Dedifferentiated amniotic fluid mesenchymal stem cell (primary cell): ENCODE results near the gene CDA.

Experiments
- DNase-seq: peaks from one replicate; pipeline ENCODE4 v3.0.0-alpha.2; 2016; ENCODE audit errors: extremely low spot score

The CDA gene

DNA sequence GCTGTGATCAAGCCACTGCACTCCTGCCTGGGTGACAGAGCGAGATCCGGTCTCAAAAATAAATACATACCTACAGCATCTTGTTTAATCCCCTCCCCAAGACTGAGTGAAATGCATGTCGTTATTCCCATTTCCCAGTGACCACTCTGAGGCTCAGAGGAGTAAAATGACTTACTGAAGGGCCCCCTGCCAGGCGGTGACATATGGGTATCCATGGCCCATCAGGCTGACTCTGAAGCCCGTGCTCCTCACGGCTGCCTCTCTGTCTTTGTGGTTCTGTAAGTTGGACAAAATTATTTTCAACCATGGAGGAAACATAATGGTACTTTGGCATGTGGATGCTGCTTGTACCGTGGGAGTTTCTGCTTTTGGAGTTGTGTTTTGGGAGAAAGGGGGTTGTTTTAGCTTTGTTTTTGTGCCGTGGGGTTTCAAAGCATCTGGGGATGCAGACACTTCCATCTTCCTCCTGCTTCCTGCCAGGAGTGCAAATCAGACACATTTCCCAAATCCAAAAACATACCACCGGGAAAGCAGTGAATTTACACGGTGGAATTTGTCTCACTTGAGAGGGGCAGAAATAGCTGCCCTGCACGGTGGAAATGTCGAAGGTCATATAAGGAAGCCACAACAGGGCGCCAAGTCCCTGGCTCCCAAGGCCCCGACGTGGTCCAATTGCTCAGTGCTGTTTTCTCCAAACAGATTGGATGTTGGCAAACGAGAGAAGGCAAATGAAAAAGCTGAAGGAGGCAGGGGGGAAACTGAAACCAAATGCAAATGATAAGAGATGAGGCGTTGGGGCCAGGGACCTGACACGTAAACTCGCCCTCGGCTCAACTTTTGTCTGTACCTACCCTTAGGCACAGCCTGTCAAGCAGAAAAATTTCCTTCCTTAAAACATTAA lies 27.3 kb downstream of the CDA start:
- DNase-seq, result no peak

GRCh38 chr1:20616847-20617487 lies 28.1 kb downstream of the CDA start:
- DNase-seq, result no peak

DNA sequence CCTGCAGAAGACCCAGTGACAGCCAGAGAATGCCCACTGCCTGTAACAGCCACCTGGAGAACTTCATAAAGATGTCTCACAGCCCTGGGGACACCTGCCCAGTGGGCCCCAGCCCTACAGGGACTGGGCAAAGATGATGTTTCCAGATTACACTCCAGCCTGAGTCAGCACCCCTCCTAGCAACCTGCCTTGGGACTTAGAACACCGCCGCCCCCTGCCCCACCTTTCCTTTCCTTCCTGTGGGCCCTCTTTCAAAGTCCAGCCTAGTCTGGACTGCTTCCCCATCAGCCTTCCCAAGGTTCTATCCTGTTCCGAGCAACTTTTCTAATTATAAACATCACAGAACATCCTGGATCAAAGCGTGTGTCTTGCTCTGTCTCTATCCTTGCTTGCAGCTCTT lies 29.7 kb downstream of the CDA start:
- DNase-seq, result no peak

GRCh38 chr1:20619999-20620398 lies 31.1 kb downstream of the CDA start:
- no peak for DNase-seq

DNA sequence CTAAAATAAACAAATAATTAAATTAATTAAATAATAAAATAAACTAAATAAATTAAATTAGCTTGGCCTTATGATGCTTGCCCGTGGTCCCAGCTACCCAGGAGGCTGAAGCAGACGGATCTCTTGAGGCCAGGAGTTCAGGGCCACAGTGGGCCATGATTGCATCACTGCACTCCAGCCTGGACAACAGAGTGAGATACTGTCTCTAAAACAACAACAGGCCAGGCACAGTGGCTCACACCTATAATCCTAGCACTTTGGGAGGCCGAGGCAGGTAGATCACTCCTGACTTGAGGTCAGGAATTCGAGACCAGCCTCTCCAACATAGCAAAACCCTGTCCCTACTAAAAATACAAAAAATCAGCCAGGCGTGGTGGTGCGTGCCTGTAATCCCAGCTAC lies 32.1 kb downstream of the CDA start:
- no peak for DNase-seq

- no peak for DNase-seq
These were observed 35.8 kb downstream of the CDA start for GRCh38 chr1:20624709-20625108.

- no peak for DNase-seq
These were observed 36.5 kb downstream of the CDA start for GRCh38 chr1:20625176-20626097.

- DNase-seq, result no peak
These were observed 37.2 kb downstream of the CDA start for GRCh38 chr1:20626098-20626427.

DNA sequence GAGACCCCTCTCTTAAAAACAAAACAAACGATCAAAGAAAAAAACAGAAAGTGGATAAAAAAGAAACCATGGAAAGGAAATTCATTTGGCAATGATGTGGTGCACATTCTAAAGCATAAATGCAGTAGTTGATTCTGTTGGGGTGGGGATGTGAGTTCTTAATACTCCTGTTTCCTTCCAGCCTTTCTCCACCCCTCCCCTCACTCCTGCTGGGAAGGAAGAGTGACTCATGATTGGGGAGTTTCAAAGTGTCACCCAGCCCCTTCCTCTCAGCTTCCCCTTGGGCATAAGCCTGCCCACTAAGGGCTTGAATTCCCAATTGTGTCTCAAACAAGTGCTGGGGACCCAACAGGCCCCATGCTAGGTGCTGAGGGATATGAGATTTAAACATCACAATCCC lies 37.6 kb downstream of the CDA start:
- DNase-seq, result no peak

GRCh38 chr1:20630729-20631128 lies 41.8 kb downstream of the CDA start:
- no peak for DNase-seq

DNA sequence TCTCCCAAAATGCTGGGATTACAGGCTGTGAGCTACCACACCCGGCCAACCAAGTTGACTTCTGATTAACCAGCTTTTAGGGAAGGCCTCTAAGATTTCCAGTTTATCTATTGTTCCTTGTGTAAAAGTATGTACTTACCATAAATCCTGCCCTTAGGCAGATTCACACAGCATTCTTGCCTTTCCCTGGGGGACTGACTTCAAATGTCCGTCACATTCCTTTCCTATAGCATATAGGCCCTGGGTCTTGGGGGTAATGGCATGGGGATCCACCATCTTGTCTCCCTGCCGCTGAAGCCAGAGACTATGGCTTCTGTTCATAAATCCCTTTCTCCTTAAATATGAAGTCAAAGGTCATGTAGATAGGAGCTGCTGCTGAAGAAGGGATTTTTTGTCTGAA lies 43.5 kb downstream of the CDA start:
- no peak for DNase-seq

- peak; percentile 31 for DNase-seq
These were observed 44.5 kb downstream of the CDA start, which contains the start of gene PINK1 for GRCh38 chr1:20633190-20634064. PINK1 (plus strand) TSS chr1:20633458; CDS start chr1:20633549, 91 bp downstream.

DNA sequence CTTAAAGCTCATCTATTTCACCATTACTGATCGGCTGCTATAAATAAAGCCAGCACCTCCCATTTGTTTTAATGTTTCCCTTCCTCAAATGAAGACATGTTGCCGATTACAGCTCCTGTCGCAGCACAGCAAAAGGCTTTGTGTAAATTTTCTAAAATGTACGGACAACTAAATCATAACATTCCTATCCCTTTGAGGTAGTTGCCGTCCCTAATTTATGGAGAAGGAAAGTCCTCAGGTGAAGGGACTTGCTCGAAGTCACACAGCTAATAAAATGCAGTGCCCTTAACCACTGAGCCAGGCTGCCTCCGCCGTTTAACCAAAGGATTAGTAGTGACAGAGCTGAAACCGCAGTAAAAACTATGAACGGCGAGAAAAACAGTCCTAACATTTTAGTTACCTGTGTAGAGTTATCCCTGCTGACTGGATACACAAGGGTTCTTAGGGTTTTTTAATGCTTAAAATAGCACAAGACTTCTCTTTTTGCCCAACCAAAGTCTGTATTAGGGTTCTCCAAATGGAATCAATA lies 45.2 kb downstream of the CDA start:
- DNase-seq, result no peak

DNA sequence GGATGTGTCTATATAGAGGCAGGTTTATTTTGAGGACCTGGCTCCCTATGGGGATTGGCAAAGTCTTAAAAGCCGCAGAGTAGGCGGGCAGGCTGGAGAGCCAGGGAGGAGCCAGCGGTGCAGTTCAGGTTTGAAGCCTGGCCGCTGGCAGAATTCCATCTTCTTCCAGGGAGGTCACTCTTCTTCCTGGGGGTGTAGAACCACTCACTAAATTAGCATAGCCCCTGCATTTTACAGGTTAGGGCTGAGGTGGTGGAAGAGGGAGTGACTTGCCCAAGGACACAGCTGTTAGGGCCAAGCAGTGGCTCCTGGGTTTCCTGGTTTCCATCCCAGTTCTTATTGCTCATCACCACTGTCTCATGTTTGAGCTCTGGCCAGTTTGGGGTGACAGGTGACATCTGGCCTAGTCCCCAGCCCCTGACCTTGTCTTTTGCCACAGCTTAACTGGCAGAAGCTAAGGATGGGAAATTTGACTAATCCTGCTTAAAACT lies 45.7 kb downstream of the CDA start:
- no peak for DNase-seq

- DNase-seq, result no peak
These were observed 48.0 kb downstream of the CDA start for GRCh38 chr1:20636785-20637347.

DNA sequence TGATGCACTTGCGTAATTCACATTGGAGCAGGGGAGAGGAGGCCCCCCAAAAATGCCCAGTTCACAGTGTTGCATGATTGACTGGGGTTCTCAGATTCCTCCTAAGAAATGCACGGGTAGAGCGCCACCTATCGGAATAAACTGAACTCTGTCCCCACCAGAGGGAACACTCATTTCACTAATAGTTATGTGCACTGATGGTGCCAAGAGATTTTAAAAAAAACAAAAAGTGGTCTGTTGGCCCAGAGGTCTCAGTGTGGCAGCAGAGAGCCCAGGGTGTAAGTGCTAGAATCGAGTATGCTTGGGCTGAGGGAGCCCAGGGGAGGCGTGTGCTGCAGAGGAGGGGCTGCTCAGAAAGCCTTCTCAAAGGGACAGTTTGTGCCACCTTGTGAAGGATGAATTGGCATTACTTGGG lies 51.3 kb downstream of the CDA start:
- DNase-seq, result peak; percentile 39

- DNase-seq, result no peak
These were observed 53.1 kb downstream of the CDA start for GRCh38 chr1:20641975-20642374.

DNA sequence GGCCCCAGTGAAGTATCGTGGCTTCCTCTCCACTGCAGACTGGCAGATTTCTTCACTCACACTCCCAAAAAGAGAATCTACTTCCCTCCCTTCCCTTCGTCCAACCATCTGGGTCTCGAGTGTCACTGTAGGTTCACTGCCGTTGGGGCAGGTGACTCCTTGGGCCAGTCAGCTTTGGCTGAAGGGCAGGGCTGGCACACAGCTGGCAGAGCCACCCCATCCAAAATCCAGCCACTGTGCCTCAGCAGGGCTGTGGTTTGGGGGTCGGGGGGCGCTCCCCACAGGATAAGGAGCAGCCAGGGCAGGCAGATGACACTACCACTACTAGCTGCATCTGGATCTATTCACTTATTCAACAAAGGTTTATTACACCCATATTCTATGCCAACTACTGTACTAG lies 54.2 kb downstream of the CDA start:
- DNase-seq, result no peak

- DNase-seq, result no peak
These were observed 55.5 kb downstream of the CDA start for GRCh38 chr1:20644416-20644815.

- DNase-seq, result no peak
These were observed 56.5 kb downstream of the CDA start for GRCh38 chr1:20645414-20645813.

DNA sequence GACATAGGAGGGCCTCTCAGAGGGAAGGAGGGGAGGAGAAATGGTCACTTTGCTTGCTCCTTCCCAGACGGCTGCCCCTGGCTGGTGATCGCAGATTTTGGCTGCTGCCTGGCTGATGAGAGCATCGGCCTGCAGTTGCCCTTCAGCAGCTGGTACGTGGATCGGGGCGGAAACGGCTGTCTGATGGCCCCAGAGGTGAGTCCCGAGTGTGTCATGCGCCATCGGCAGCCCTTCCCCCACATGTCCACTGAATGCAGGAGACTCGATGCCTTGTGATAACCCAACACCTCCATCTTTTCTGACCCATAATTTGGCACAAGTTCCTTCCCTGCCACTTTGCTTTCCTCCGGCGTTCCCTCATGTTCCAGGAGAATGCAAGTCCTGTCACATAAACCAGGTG lies 59.5 kb downstream of the CDA start:
- no peak for DNase-seq
